H1 (cell line): Measurements from ENCODE around the gene ZNF565. TPM values are rescaled to one million over a fixed set of nuclear protein-coding genes. Genes with fewer than 3 reads are reported as not detected.

Experiments used
- CTCF ChIA-PET: fragments of 300-600 bp; sonication (Branson Sonifier 250); formaldehyde crosslinking; loops from one replicate; lab custom pipeline; 2021; ENCODE audit not compliant: partially characterized antibody; lab: Charles Lee
- POLR2A ChIA-PET: fragments of 300-600 bp; sonication (Branson Sonifier 250); formaldehyde crosslinking; loops from one replicate; lab custom pipeline; 2021; ENCODE audit warnings: inconsistent platforms; ENCODE audit not compliant: partially characterized antibody; lab: Charles Lee
- DNase-seq, 2 experiments: peaks; one replicate each; pipeline versions ENCODE4 v3.0.0 to v3.0.0-alpha.2; 2010 to 2022; ENCODE audit warnings: low spot score in 2 of 2, low read depth in 1 of 2, mixed read lengths in 1 of 2
- FAIRE-seq: peaks from 2 replicates; lab custom pipeline; 2011; peaks lifted over from hg19 to GRCh38; lab: Jason Lieb, UNC
- H2AFZ ChIP-seq: 2 replicates; pipeline ENCODE4 v1.8.1; 2012; ENCODE audit warnings: low read length, inconsistent platforms
- H2AK5ac ChIP-seq: 2 replicates; pipeline ENCODE4 v1.6.1; 2013; ENCODE audit warnings: low read depth, low read length
- H2BK120ac ChIP-seq: replicated peaks from 2 replicates; pipeline ENCODE3; 2013; ENCODE audit warnings: low read depth, low read length, inconsistent platforms
- H2BK12ac ChIP-seq: 2 replicates; pipeline ENCODE4 v1.6.1; 2013; ENCODE audit warnings: low read depth, low read length
- H2BK15ac ChIP-seq: 2 replicates; pipeline ENCODE4 v1.6.1; 2013; ENCODE audit warnings: low read length
- H2BK20ac ChIP-seq: 2 replicates; pipeline ENCODE4 v1.6.1; 2013; ENCODE audit warnings: low read length
- H2BK5ac ChIP-seq: 2 replicates; pipeline ENCODE4 v1.6.1; 2013; ENCODE audit warnings: low read depth, low read length
- H3K14ac ChIP-seq: 2 replicates; pipeline ENCODE4 v1.6.1; 2013; ENCODE audit warnings: inconsistent platforms; ENCODE audit not compliant: insufficient read length
- H3K18ac ChIP-seq: 2 replicates; pipeline ENCODE4 v1.6.1; 2013; ENCODE audit warnings: low read length; ENCODE audit errors: extremely low read depth
- H3K23ac ChIP-seq: 2 replicates; pipeline ENCODE4 v1.6.1; 2013; ENCODE audit warnings: inconsistent platforms; ENCODE audit not compliant: insufficient read length
- H3K23me2 ChIP-seq: 2 replicates; pipeline ENCODE4 v1.6.1; 2013; ENCODE audit warnings: low read depth, low read length
- H3K27ac ChIP-seq: 2 replicates; pipeline ENCODE4 v1.6.1; 2011; ENCODE audit warnings: low read depth, low read length, inconsistent platforms
- H3K27me3 ChIP-seq, 4 experiments: replicated peaks in 1 of 4; 1 replicate in 1 of 4; 2 replicates in 3 of 4; pipeline versions ENCODE4 v1.6.1 to v1.8.1; 2011 to 2013; ENCODE audit warnings: low read length in 3 of 4, mild to moderate bottlenecking in 3 of 4, inconsistent platforms in 2 of 4, mixed read lengths in 2 of 4, moderate library complexity in 1 of 4; ENCODE audit not compliant: control insufficient read depth in 3 of 4, insufficient read depth in 3 of 4; ENCODE audit errors: extremely low read depth in 1 of 4
- H3K36me3 ChIP-seq, 4 experiments: 2 replicates each; pipeline versions ENCODE4 v1.6.1 to v1.8.1; 2011 to 2013; ENCODE audit warnings: mild to moderate bottlenecking in 4 of 4, low read length in 3 of 4, moderate library complexity in 2 of 4, control low read depth in 1 of 4, inconsistent platforms in 1 of 4; ENCODE audit not compliant: insufficient read depth in 4 of 4, control insufficient read depth in 2 of 4
- H3K4ac ChIP-seq: replicated peaks from 2 replicates; pipeline ENCODE3; 2013; ENCODE audit warnings: low read length, low read depth, mixed read lengths, inconsistent platforms; ENCODE audit not compliant: insufficient read length
- H3K4me1 ChIP-seq, 4 experiments: replicated peaks in 1 of 4; 1 replicate in 1 of 4; 2 replicates in 3 of 4; pipeline versions ENCODE4 v1.6.1 to v1.8.1; 2011 to 2013; ENCODE audit warnings: low read length in 3 of 4, inconsistent platforms in 2 of 4, mixed read lengths in 1 of 4; ENCODE audit not compliant: insufficient read depth in 4 of 4, control insufficient read depth in 3 of 4
- H3K4me2 ChIP-seq, 2 experiments: 2 replicates each; pipeline versions ENCODE4 v1.6.1 to v1.8.1; 2011 to 2013; ENCODE audit warnings: low read depth in 2 of 2, low read length in 2 of 2, control low read depth in 1 of 2, inconsistent platforms in 1 of 2, mild to moderate bottlenecking in 1 of 2; ENCODE audit not compliant: insufficient read depth in 1 of 2
- H3K4me3 ChIP-seq, 4 experiments: fragments of 200-600, 300-600 bp in 1 of 4; sonication (generic), shearing (Covaris generic), sonication (Bioruptor Twin) in 1 of 4; 2 replicates each; pipeline versions ENCODE4 v1.5.1 to v1.8.1; 2011 to 2016; ENCODE audit warnings: low read length in 4 of 4, low read depth in 3 of 4, control low read depth in 2 of 4, inconsistent platforms in 2 of 4, mild to moderate bottlenecking in 2 of 4, mixed read lengths in 1 of 4, moderate library complexity in 1 of 4; ENCODE audit not compliant: insufficient read depth in 2 of 4; ENCODE audit errors: extremely low read depth in 1 of 4
- H3K56ac ChIP-seq: replicated peaks from 2 replicates; pipeline ENCODE3; 2013; ENCODE audit warnings: low read depth, mild to moderate bottlenecking, mixed read lengths, low read length, inconsistent platforms; ENCODE audit not compliant: insufficient read length
- H3K79me1 ChIP-seq: 2 replicates; pipeline ENCODE4 v1.6.1; 2013; ENCODE audit warnings: low read depth, low read length, control low read depth
- H3K79me2 ChIP-seq, 2 experiments: 2 replicates each; pipeline versions ENCODE4 v1.6.1 to v1.8.1; 2012 to 2013; ENCODE audit warnings: low read length in 2 of 2, mild to moderate bottlenecking in 2 of 2, inconsistent platforms in 1 of 2; ENCODE audit not compliant: insufficient read depth in 2 of 2, control insufficient read depth in 1 of 2
- H3K9ac ChIP-seq, 4 experiments: replicated peaks in 1 of 4; 1 replicate in 1 of 4; 2 replicates in 3 of 4; pipeline versions ENCODE4 v1.6.1 to v1.8.1; 2011 to 2013; ENCODE audit warnings: low read depth in 3 of 4, low read length in 3 of 4, control low read depth in 2 of 4, mild to moderate bottlenecking in 2 of 4, moderate library complexity in 2 of 4, inconsistent platforms in 1 of 4; ENCODE audit errors: extremely low read depth in 1 of 4
- H3K9me3 ChIP-seq, 2 experiments: 2 replicates each; pipeline versions ENCODE4 v1.6.1 to v1.8.1; 2012 to 2013; ENCODE audit warnings: mild to moderate bottlenecking in 2 of 2, moderate library complexity in 2 of 2, control low read depth in 1 of 2, inconsistent platforms in 1 of 2, low read depth in 1 of 2, low read length in 1 of 2, mixed read lengths in 1 of 2; ENCODE audit not compliant: insufficient read depth in 2 of 2
- H4K20me1 ChIP-seq, 2 experiments: replicated peaks in 1 of 2; 2 replicates each; pipeline versions ENCODE3 to v1.8.1; 2011 to 2013; ENCODE audit warnings: inconsistent platforms in 2 of 2, low read length in 2 of 2, mild to moderate bottlenecking in 1 of 2; ENCODE audit not compliant: insufficient read depth in 2 of 2, control insufficient read depth in 1 of 2
- H4K5ac ChIP-seq: 2 replicates; pipeline ENCODE4 v1.6.1; 2013; ENCODE audit warnings: low read length, low read depth, mixed read lengths, inconsistent platforms; ENCODE audit not compliant: insufficient read length
- H4K8ac ChIP-seq: 2 replicates; pipeline ENCODE4 v1.8.0; 2013; ENCODE audit warnings: mild to moderate bottlenecking, moderate library complexity, low read length, inconsistent platforms; ENCODE audit not compliant: insufficient read depth; ENCODE audit errors: extremely low read depth
- H4K91ac ChIP-seq: replicated peaks from 2 replicates; pipeline ENCODE3; 2013; ENCODE audit warnings: low read length, mixed read lengths, inconsistent platforms; ENCODE audit not compliant: insufficient read length
- ATF2 ChIP-seq: IDR thresholded peaks from 2 replicates; pipeline ENCODE4 v1.6.1; 2012; ENCODE audit warnings: low read length, inconsistent platforms
- EZH2 ChIP-seq: fragments of 200-600 bp; sonication (generic); IDR thresholded peaks from 2 replicates; pipeline ENCODE4 v1.7.1; 2012; ENCODE audit warnings: low read depth, mild to moderate bottlenecking, moderate library complexity, low read length, inconsistent platforms; ENCODE audit not compliant: severe bottlenecking
- GABPA ChIP-seq: IDR thresholded peaks from 2 replicates; pipeline ENCODE4 v1.6.1; 2011; ENCODE audit warnings: mild to moderate bottlenecking, low read length, moderate library complexity, borderline replicate concordance; ENCODE audit not compliant: insufficient read depth
- HDAC2 ChIP-seq, 2 experiments: fragments of 300-600 bp in 1 of 2; sonication (generic) in 1 of 2; IDR thresholded peaks; 2 replicates each; pipeline ENCODE4 v1.6.1; 2011 to 2012; ENCODE audit warnings: low read depth in 2 of 2, low read length in 2 of 2, mild to moderate bottlenecking in 2 of 2, moderate library complexity in 2 of 2, borderline replicate concordance in 1 of 2, inconsistent platforms in 1 of 2
- HDAC6 ChIP-seq: IDR thresholded peaks from one replicate; pipeline ENCODE4 v1.7.1; 2012; ENCODE audit warnings: low read depth, mild to moderate bottlenecking, inconsistent platforms, low read length, moderate library complexity
- KDM4A ChIP-seq: IDR thresholded peaks from one replicate; pipeline ENCODE4 v1.7.1; 2012; ENCODE audit warnings: low read depth, mild to moderate bottlenecking, moderate library complexity, low read length, inconsistent platforms; ENCODE audit not compliant: severe bottlenecking
- MAX ChIP-seq: IDR thresholded peaks from 2 replicates; pipeline ENCODE4 v1.6.1; 2012; ENCODE audit warnings: inconsistent platforms
- TAF1 ChIP-seq: IDR thresholded peaks from 2 replicates; pipeline ENCODE4 v1.6.1; 2011; ENCODE audit warnings: mild to moderate bottlenecking, low read depth, low read length
- TBP ChIP-seq: IDR thresholded peaks from 2 replicates; pipeline ENCODE4 v1.6.1; 2011; ENCODE audit warnings: low read depth, low read length, improper control_type of control experiment
- USF2 ChIP-seq: IDR thresholded peaks from 2 replicates; pipeline ENCODE4 v1.6.1; 2011; ENCODE audit warnings: low read length, improper control_type of control experiment
- WGBS, 2 experiments: shearing (Covaris generic) in 1 of 2; methylation state at CpG; one replicate each; pipeline versions ENCODE4 v1.1.6 to v1.1.7; 2013 to 2015; ENCODE audit warnings: low lambda C conversion rate in 2 of 2, mixed read lengths in 2 of 2, inconsistent platforms in 1 of 2, low coverage in 1 of 2, missing lambda C conversion rate in 1 of 2; ENCODE audit not compliant: insufficient replicate concordance in 2 of 2, insufficient coverage in 1 of 2, insufficient read length in 1 of 2; ENCODE audit errors: extremely low coverage in 1 of 2, missing lambda C conversion rate in 1 of 2; 5-methylcytosine and 5-hydroxymethylcytosine counted together
- polyA plus RNA-seq, 7 experiments: library from polyadenylated mRNA; depleted of rRNA in 3 of 7; stranded (reverse) in 5 of 7; unstranded in 2 of 7; fragments of >200 nt in 5 of 7; fragments of 200-250 nt in 2 of 7; gene quantifications; 1 replicate in 5 of 7; 2 replicates in 1 of 7; 4 replicates in 1 of 7; pipeline versions ENCODE4 v1.2.1 to v1.2.3, GENCODE V29; 2011 to 2013; ENCODE audit warnings: missing spikeins in 2 of 7, mixed read lengths in 2 of 7
- total RNA-seq: library from RNA; stranded (reverse); fragmentation: NEBNext Ultra II Directional; extraction: Animal tissue kit (Norgen Biotek cat#: 25700); gene quantifications from 2 replicates; pipeline ENCODE4 v1.2.1, GENCODE V29; 2021

The ZNF565 gene
- total and polyA plus RNA-seq, 2 of the 8 experiments (the other 6 are each of a cell fraction or from before 2014, with no cell fraction given), result 0.89 to 3.1 TPM

GRCh38 chr19:36163813-36164212, 50.7 kb downstream of the ZNF565 start:
- no peak overlapping the region for H3K4ac ChIP-seq
- H3K18ac ChIP-seq, result no peak overlapping the region
- H3K4me3 ChIP-seq, result no peak overlapping the region
- no peaks in the 10 kb centered on the region; the same call in 1 of the 2 replicates for H3K79me1 ChIP-seq
- no peak overlapping the region for H3K27ac ChIP-seq
- no peak overlapping the region for H4K8ac ChIP-seq
- H3K36me3 ChIP-seq, result no peaks in the 10 kb centered on the region
- H2BK12ac ChIP-seq, result no peak overlapping the region
- H3K9me3 ChIP-seq, result no peaks in the 10 kb centered on the region
- H2AK5ac ChIP-seq, result no peak overlapping the region
- H2BK120ac ChIP-seq, result no peak overlapping the region
- no peaks in the 10 kb centered on the region for H3K27me3 ChIP-seq
- ChIA-PET CTCF (interaction anchor here (0.8 to 13.5 kb wide), 3 partner anchors 14 to 36 kb away, joined by 4 to 157 read pairs (median 4); partner anchors contain the start of gene CAPNS1), POLR2A (interaction anchor here (0.7 to 7.9 kb wide), 5 partner anchors 13 to 155 kb away, joined by 3 to 45 read pairs (median 4); partner anchors contain the start of genes COX7A1 and SYNE4)
- 95% methylated on average over 12 of the region's 12 CpGs; no CpG with 5 or more reads in 1 of the 2 experiments for WGBS, 2 experiments
- no peak overlapping the region for H3K14ac ChIP-seq
- H3K23me2 ChIP-seq, result peaks cover 2% of the 10 kb centered on the region; the same call in 1 of the 2 replicates
- no peak overlapping the region for H2AFZ ChIP-seq
- H2BK5ac ChIP-seq, result no peak overlapping the region
- H2BK15ac ChIP-seq, result 0 out of 2 replicates have a peak overlapping the region, but pooled peaks have one; percentile 72
- DNase-seq, result no peak
- no peak overlapping the region for H4K5ac ChIP-seq
- no peak overlapping the region for H4K91ac ChIP-seq
- H2BK20ac ChIP-seq, result no peak overlapping the region
- no peak overlapping the region for H3K9ac ChIP-seq
- H3K56ac ChIP-seq, result no peak overlapping the region
- FAIRE-seq, result no peak
- no peaks in the 10 kb centered on the region for H4K20me1 ChIP-seq
- H3K4me2 ChIP-seq, result no peak overlapping the region
- H3K79me2 ChIP-seq, result no peaks in the 10 kb centered on the region; a peak in 1 of 4 replicates
- H3K4me1 ChIP-seq, result peaks cover 0 to 8% (median 4%) of the 10 kb centered on the region in 4 experiments; a peak in 3 of 7 replicates
- no peak overlapping the region for H3K23ac ChIP-seq
- TF ChIP-seq USF2 (no peak), KDM4A (no peak), HDAC6 (no peak), MAX (no peak), ATF2 (no peak), TBP (no peak), HDAC2 (IDR thresholded peaks at IDR 0.05; ENCODE audit: borderline replicate concordance in 1 of 2, low read depth in 2 of 2, low read length in 2 of 2) (no peak), TAF1 (no peak), GABPA (no peak), EZH2 (no peak)
